Activated CD8-positive, alpha-beta memory T cell treated with anti-CD3 and anti-CD28 coated beads, Interleukin-2, amount 50 U/mL, for 48 hours (primary cell): ENCODE measurements around the gene MAP3K3.
"Not testable (repeated sequence)": the region's sequence is repeated elsewhere in the genome, so short reads cannot be mapped to it uniquely, and the experiment has no call there.

Source experiments
- DNase-seq: peaks from one replicate; pipeline ENCODE4 v3.0.0-alpha.2; 2020

Gene MAP3K3

GRCh38 chr17:63709110-63709509 lies 86.9 kb downstream of the MAP3K3 start:
- no peak for DNase-seq

DNA sequence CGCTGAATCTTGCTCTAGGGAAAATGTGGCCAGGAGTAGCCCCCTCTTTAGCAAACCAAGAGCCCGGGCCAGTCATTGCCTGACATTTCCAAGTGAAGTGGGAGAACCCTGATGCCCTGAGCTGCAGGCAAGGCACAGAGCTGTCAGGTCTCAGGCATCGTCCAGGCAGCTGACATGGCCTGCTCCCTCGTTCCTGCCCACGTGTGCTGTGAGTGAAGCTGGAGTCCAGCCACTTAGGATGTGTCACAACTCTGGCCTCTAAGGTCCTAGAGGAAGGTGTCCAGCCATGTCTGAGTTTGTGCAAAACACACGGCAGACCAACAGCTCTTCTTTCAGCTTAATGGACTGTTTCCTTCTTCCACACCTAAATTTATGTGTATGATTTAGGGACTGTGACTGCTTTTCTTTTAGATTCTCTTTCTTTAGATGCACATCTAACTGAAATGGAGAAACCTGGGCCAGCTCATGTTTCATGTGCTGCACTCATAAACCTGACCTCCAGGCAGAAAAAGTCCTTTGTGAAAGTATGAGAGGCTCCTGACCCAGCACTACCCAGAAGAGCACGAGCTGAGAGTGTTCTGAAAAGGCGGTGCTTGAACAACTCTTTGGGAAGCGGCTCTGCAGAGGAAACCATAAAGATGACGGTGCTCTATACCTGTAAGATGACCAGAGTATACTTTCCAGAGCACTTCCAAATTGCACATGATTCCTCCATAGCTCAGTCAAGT lies 92.5 kb downstream of the MAP3K3 start:
- no peak for DNase-seq

GRCh38 chr17:63716426-63716825 lies 94.2 kb downstream of the MAP3K3 start:
- no peak for DNase-seq

GRCh38 chr17:63718988-63719387 lies 96.8 kb downstream of the MAP3K3 start:
- no peak for DNase-seq

DNA sequence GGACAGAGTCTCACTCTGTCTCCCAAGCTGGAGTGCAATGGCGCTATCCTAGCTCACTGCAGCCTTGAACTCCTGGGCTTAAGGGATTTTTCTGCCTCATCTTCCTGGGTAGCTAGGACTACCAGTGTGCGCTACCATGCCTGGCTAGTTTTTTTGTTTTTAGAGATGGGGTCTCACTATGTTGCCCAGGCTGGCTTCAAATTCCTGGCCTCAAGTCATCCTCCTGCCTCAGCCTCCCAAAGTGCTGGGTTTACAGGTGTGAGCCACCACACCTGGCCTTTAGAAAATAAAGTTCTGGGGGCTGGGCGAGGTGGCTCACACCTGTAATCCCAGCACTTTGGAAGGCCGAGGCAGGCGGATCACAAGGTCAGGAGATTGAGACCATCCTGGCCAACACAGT lies 98.0 kb downstream of the MAP3K3 start:
- DNase-seq, result not testable (repeated sequence)

DNA sequence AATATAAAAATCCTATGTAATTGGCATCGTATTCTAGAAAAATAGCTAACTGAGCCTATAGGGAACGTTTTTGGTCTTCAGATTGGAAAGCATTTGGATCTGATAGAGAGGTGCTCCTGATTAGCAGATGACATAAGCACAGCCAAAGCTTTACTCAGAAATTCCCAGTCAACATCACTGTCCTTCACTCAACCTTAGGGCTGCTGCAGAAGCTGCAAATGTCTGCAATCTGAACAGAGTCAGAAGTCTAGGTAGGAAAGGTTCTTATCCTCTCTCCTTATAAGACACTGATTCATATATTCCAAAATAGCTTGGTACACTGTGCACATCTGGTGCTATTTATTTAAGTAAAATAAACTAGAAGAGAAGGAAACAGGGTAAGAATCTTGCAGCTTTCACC lies 100.2 kb downstream of the MAP3K3 start:
- no peak for DNase-seq

DNA sequence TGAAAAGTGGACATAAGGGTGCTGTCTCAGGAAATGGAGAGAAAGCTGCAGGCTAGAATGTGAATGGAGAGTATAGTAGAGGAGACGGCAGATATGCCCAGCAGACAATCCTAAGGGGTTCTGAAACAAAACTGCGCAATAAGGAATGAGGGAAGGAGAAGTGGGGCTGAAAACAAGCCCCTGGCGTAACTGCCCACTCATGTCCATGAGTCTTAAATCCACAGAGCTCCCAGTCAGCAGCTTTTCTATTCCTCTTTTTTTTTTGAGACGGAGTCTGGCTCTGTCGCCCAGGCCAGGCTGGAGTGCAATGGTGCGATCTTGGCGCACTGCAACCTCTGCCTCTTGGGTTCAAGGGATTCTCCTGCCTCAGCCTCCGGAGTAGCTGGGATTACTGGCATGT lies 113.5 kb downstream of the MAP3K3 start:
- no peak for DNase-seq

DNA sequence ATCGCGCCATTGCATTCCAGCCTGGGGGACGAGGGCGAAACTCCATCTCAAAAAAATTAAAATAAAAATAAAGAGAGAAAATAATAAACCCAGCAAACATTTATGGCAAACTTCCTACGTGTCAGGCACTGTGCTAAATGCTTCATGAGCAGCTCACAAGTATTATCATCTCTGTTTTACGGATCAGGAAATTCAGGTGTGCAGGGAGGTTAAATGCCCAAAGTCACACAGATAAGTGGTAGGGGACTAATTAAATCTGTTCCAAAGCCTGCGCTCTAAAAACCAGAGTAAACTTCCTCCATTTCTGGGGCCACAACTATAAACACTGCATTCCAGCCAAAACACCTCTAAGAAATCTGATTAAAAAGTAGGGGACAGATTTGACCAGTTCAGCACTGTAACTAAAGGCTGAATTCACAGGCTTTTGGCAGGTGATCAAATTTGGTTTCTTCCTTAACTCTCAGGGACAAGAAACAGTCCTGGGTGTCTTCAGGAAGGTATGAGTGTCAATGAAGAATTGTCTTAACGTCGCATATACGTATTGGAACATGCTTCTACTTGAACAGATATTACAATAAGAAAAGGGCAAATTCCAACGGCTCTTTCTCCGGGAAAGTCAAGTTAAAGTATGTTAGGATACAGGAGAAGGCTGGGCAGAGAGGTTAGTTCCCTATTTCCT lies 118.4 kb downstream of the MAP3K3 start:
- DNase-seq, result no peak

- DNase-seq, result no peak
These were observed 118.9 kb downstream of the MAP3K3 start for GRCh38 chr17:63741143-63741407.

DNA sequence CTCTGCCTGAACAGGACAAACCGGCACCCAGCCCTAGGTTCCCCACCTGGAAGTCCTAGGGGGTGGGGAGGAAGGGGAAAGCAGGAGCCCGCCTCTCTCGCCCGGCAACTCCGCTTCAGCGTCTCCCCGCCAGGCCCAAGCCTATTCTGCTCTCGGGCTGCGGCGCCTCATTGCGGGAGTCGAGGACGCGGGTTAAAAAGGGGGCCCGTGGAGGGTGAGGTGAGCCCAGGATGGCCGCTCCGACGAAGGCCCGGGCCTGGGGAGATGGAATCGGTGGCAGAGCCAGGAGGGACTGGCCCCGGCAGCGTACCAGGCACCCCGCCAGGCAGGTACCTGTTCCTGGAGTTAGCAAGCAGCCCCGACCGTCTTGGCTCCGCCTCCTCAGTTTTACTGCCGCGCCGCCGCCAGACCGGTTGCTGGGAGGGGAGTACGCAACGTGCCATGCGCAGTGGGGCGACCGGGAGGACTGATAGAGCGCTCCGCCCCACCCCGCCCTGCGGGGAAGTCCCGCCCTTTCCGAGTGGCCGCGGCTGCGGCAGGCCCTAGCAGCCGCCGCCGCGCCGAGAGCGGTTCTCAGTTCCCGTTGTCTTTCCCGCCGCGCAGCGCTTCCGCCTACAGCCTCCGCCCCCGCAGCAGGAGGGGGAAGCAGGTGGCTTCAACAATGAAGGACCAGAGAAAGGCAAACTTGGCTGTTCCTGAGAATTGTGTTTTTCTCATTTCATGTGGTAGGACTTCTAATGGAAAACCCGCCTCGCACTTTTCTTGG lies 119.4 kb downstream of the MAP3K3 start, which contains the start of gene STRADA:
TSS of gene STRADA (minus strand) at position 392 of the 766 bp plus-strand sequence. CDS start 13,430 bp downstream, outside the sequence.
- peak; percentile 99 for DNase-seq
